Osteocyte (in vitro differentiated cells): ENCODE data around the gene IPCEF1. TPM values are rescaled to one million over a fixed set of nuclear protein-coding genes. Genes with fewer than 3 reads are reported as not detected.
A peak's percentile ranks its signal among the peaks of the same experiment; 100 is the strongest.
"Not testable (repeated sequence)": the region's sequence is repeated elsewhere in the genome, so short reads cannot be mapped to it uniquely, and the experiment has no call there.

Experiments
- DNase-seq: peaks from one replicate; pipeline ENCODE4 v3.0.0; 2021; ENCODE audit warnings: mixed read lengths; ENCODE audit not compliant: unreplicated experiment; ENCODE audit errors: extremely low spot score
- H3K27ac Mint-ChIP-seq: one replicate; pipeline ENCODE4 v1.8.0; 2021; ENCODE audit warnings: mild to moderate bottlenecking, mixed read lengths; ENCODE audit not compliant: unreplicated experiment
- H3K27me3 Mint-ChIP-seq: one replicate; pipeline ENCODE4 v1.8.0; 2021; ENCODE audit warnings: mixed read lengths; ENCODE audit not compliant: unreplicated experiment
- H3K36me3 Mint-ChIP-seq: one replicate; pipeline ENCODE4 v1.8.0; 2021; ENCODE audit warnings: mixed read lengths; ENCODE audit not compliant: unreplicated experiment
- H3K4me1 Mint-ChIP-seq: one replicate; pipeline ENCODE4 v1.8.0; 2021; ENCODE audit warnings: mixed read lengths; ENCODE audit not compliant: unreplicated experiment
- H3K4me3 Mint-ChIP-seq: one replicate; pipeline ENCODE4 v1.8.0; 2021; ENCODE audit warnings: mild to moderate bottlenecking, moderate library complexity, mixed read lengths; ENCODE audit not compliant: unreplicated experiment
- H3K9me3 Mint-ChIP-seq: one replicate; pipeline ENCODE4 v1.8.0; 2021; ENCODE audit warnings: mixed read lengths; ENCODE audit not compliant: unreplicated experiment
- total RNA-seq: library from RNA; stranded (reverse); gene quantifications from 2 replicates; pipeline ENCODE4 v1.2.1, GENCODE V29; 2021
- TF ChIP-seq, protein P1 (sequence below): fragments of 200-600 bp; sonication (generic); IDR thresholded peaks from 2 replicates; pipeline ENCODE4 v1.5.0; 2021; ENCODE audit warnings: antibody characterized with exemption, mild to moderate bottlenecking, moderate library complexity

Gene IPCEF1
- total RNA-seq, 1 donor from 2014 or later, result 0.46 TPM

GRCh38 chr6:154307696-154308425 is 48.7 kb downstream of the IPCEF1 start:
- H3K36me3 Mint-ChIP-seq, result peaks cover 3% of the 10 kb centered on the region
- no peak overlapping the region for H3K4me3 Mint-ChIP-seq
- H3K4me1 Mint-ChIP-seq, result peaks cover 5% of the 10 kb centered on the region
- no peaks in the 10 kb centered on the region for H3K27me3 Mint-ChIP-seq
- TF ChIP-seq, protein P1, sequence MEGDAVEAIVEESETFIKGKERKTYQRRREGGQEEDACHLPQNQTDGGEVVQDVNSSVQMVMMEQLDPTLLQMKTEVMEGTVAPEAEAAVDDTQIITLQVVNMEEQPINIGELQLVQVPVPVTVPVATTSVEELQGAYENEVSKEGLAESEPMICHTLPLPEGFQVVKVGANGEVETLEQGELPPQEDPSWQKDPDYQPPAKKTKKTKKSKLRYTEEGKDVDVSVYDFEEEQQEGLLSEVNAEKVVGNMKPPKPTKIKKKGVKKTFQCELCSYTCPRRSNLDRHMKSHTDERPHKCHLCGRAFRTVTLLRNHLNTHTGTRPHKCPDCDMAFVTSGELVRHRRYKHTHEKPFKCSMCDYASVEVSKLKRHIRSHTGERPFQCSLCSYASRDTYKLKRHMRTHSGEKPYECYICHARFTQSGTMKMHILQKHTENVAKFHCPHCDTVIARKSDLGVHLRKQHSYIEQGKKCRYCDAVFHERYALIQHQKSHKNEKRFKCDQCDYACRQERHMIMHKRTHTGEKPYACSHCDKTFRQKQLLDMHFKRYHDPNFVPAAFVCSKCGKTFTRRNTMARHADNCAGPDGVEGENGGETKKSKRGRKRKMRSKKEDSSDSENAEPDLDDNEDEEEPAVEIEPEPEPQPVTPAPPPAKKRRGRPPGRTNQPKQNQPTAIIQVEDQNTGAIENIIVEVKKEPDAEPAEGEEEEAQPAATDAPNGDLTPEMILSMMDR, result no peak
- no peak overlapping the region for H3K27ac Mint-ChIP-seq
- H3K9me3 Mint-ChIP-seq, result peaks cover 13% of the 10 kb centered on the region
- DNase-seq, result no peak

DNA sequence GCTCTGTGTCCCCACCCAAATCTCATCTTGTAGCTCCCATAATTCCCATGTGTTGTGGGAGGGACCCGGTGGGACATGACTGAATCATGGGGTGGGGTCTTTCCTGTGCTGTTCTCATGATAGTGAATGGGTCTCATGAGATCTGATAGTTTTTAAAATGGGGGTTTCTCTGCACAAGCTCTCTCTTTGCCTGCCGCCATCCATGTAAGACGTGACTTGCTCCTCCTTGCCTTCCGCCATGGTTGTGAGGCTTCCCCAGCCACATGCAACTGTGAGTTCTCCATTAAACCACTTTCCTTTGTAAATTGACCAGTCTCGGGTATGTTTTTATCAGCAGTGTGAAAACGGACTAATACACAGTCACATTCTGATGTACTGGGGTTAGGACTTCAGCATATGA is 49.5 kb downstream of the IPCEF1 start:
- not testable (repeated sequence) for H3K36me3 Mint-ChIP-seq, DNase-seq, H3K4me3 Mint-ChIP-seq, H3K27me3 Mint-ChIP-seq, H3K27ac Mint-ChIP-seq
- H3K4me1 Mint-ChIP-seq, result peaks cover 11% of the 10 kb centered on the region
- peaks cover 13% of the 10 kb centered on the region for H3K9me3 Mint-ChIP-seq

- Mint-ChIP-seq H3K27me3 (no peaks in the 10 kb centered on the region), H3K4me3 (no peak overlapping the region), H3K36me3 (peaks cover 3% of the 10 kb centered on the region), H3K4me1 (peaks cover 15% of the 10 kb centered on the region), H3K9me3 (peaks cover 8% of the 10 kb centered on the region), H3K27ac (no peak overlapping the region)
- DNase-seq, result no peak
- TF ChIP-seq, protein P1, result no peak
These were observed 49.9 kb downstream of the IPCEF1 start for GRCh38 chr6:154306696-154307095.

GRCh38 chr6:154304191-154304590 is 52.4 kb downstream of the IPCEF1 start:
- Mint-ChIP-seq H3K27ac (no peak overlapping the region), H3K4me1 (peaks cover 27% of the 10 kb centered on the region), H3K27me3 (no peaks in the 10 kb centered on the region), H3K9me3 (no peaks in the 10 kb centered on the region), H3K36me3 (no peaks in the 10 kb centered on the region), H3K4me3 (no peak overlapping the region)
- TF ChIP-seq, protein P1, result no peak
- no peak for DNase-seq

GRCh38 chr6:154303642-154304041 is 53.0 kb downstream of the IPCEF1 start:
- H3K27ac Mint-ChIP-seq, H3K27me3 Mint-ChIP-seq, H3K36me3 Mint-ChIP-seq, H3K9me3 Mint-ChIP-seq, DNase-seq, H3K4me3 Mint-ChIP-seq: not testable (repeated sequence)
- peaks cover 27% of the 10 kb centered on the region for H3K4me1 Mint-ChIP-seq

- H3K9me3 Mint-ChIP-seq, result no peaks in the 10 kb centered on the region
- H3K27me3 Mint-ChIP-seq, result no peaks in the 10 kb centered on the region
- H3K4me1 Mint-ChIP-seq, result peaks cover 40% of the 10 kb centered on the region
- TF ChIP-seq, protein P1, result no peak
- peak overlapping the region; percentile 38 for H3K27ac Mint-ChIP-seq
- DNase-seq, result no peak
- no peaks in the 10 kb centered on the region for H3K36me3 Mint-ChIP-seq
- no peak overlapping the region for H3K4me3 Mint-ChIP-seq
These were observed 54.5 kb downstream of the IPCEF1 start for GRCh38 chr6:154301839-154302752.
